Ascending aorta (tissue), 2 donors: ENCODE measurements around the gene TP53I11. TPM values are rescaled to one million over a fixed set of nuclear protein-coding genes. Genes with fewer than 3 reads are reported as not detected.

Source experiments
- DNase-seq, 2 donors: peaks; one replicate each; pipeline ENCODE4 v3.0.0-alpha.2; 2019; ENCODE audit warnings: low spot score in 2 of 2
- H3K27ac ChIP-seq, 2 donors: fragments of 200-600 bp; sonication (generic); one replicate each; pipeline ENCODE4 v1.5.1; 2016 to 2017; ENCODE audit warnings: mild to moderate bottlenecking in 1 of 2
- H3K27me3 ChIP-seq: fragments of 200-600 bp; sonication (generic); one replicate; pipeline ENCODE4 v1.5.1; 2017
- H3K36me3 ChIP-seq, 2 donors: fragments of 200-600 bp; sonication (generic); one replicate each; pipeline ENCODE4 v1.5.1; 2016
- H3K4me1 ChIP-seq, 2 donors: fragments of 200-600 bp; sonication (generic); one replicate each; pipeline ENCODE4 v1.5.1; 2016 to 2017; ENCODE audit warnings: mild to moderate bottlenecking in 1 of 2
- H3K4me3 ChIP-seq, 2 donors: fragments of 200-600 bp; sonication (generic); one replicate each; pipeline ENCODE4 v1.5.1; 2016 to 2017; ENCODE audit warnings: mild to moderate bottlenecking in 1 of 2
- H3K9me3 ChIP-seq, 2 donors: fragments of 200-600 bp; sonication (generic); one replicate each; pipeline ENCODE4 v1.5.1; 2016
- CTCF ChIP-seq, 3 experiments: fragments of 200-600 bp in 2 of 3; fragments of 450-650 bp in 1 of 3; sonication (generic) in 2 of 3; IDR thresholded peaks; one replicate each; pipeline ENCODE4 v1.5.1; 2016 to 2019; ENCODE audit warnings: antibody characterized with exemption in 3 of 3, mild to moderate bottlenecking in 1 of 3, moderate library complexity in 1 of 3
- intact Hi-C: fragments of 100-400 bp; cut with DNase I; formaldehyde crosslinking; loops from one replicate; pipeline ENCODE4 v1.15.1; 2023
- total RNA-seq: library from RNA; depleted of rRNA; stranded (reverse); fragments of >200 nt; gene quantifications from one replicate; pipeline ENCODE4 v1.1.0, GENCODE V29; 2016

TP53I11 gene, protein sequence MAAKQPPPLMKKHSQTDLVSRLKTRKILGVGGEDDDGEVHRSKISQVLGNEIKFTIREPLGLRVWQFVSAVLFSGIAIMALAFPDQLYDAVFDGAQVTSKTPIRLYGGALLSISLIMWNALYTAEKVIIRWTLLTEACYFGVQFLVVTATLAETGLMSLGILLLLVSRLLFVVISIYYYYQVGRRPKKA
- total RNA-seq, result 266 TPM

DNA sequence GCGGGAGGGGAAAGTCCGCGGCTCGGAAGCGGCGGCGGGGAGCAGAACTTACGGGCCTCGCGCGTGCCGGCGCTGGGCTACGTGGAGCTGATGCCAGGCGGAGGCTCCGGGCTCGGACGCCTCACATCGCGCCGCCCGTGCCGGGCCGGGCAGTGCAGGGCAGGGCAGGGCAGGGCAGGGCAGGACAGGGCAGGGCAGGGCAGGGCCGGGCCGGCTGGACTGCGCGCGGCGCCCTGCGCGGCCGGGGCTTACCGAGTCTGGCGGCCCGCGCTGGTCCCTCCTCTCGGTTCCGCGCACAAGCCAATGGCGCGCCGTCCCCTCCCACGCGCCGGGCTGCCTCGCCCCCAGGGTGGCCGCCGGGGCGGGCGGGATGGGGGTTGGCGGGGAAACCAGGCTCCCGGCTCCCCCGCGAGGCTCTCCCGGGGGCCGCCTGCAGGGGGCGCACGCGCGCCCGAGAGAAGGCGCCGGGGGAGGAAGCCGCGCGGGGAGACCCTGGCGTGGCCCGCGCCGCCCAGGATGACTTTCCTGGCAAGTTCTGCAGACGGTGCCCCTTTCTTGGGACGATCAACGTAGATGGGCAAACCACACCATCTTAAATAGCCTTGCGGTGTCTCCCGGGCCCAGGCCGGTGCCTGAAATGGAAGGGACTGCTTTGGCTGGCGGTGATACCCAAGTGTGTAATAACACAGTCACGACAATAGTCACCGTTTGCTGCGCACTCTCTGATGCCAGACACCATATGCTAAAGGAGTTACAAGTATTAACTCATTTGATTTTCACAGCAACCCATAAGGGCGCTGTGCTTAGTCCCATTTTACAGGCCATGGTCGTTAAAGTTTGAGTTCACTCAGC is at the start of gene TP53I11:
Gene TP53I11, minus strand, starts transcription at position 259 of the 852 bp plus-strand sequence. CDS start 12,548 bp downstream, outside the sequence.
- no peaks in the 10 kb centered on the region for H3K4me1 ChIP-seq
- DNase-seq, result peak; percentile 43 to 88

GRCh38 chr11:44999068-44999467 is 48.4 kb upstream of the TP53I11 start:
- Histone ChIP-seq H3K4me3 (no peak overlapping the region), H3K36me3 (no peaks in the 10 kb centered on the region), H3K9me3 (no peaks in the 10 kb centered on the region), H3K27ac (no peak overlapping the region), H3K4me1 (no peaks in the 10 kb centered on the region), H3K27me3 (no peaks in the 10 kb centered on the region)
- intact Hi-C loops, result loop anchor here (2.0 kb wide), 1 partner anchor 30 kb away; no protein-coding TSS in a partner anchor
- no peak for TF ChIP-seq CTCF (IDR thresholded peaks at IDR 0.05)
- no peak for DNase-seq

More for the DNA sequence above, at the start of gene TP53I11:
- Histone ChIP-seq H3K36me3 (no peaks in the 10 kb centered on the region), H3K27me3 (no peaks in the 10 kb centered on the region), H3K27ac (peak within 1 kb of the TSS; percentile 58 to 59), H3K4me3 (peak within 1 kb of the TSS; percentile 83 to 91), H3K9me3 (no peaks in the 10 kb centered on the region)
- intact Hi-C loops, result no loop called here
- peak; percentile 37 to 66 (median 58) for TF ChIP-seq CTCF (IDR thresholded peaks at IDR 0.05)

GRCh38 chr11:44998051-44998450 is 47.4 kb upstream of the TP53I11 start:
- no peak for TF ChIP-seq CTCF (IDR thresholded peaks at IDR 0.05)
- no peak for DNase-seq
- H3K27me3 ChIP-seq, result no peaks in the 10 kb centered on the region
- no peaks in the 10 kb centered on the region for H3K9me3 ChIP-seq
- H3K27ac ChIP-seq, result no peak overlapping the region
- H3K4me1 ChIP-seq, result no peaks in the 10 kb centered on the region
- H3K36me3 ChIP-seq, result no peaks in the 10 kb centered on the region
- intact Hi-C loops, result loop anchor here (2.0 kb wide), 1 partner anchor 29 kb away; no protein-coding TSS in a partner anchor
- no peak overlapping the region for H3K4me3 ChIP-seq

GRCh38 chr11:44997566-44997965 is 46.9 kb upstream of the TP53I11 start:
- Histone ChIP-seq H3K9me3 (no peaks in the 10 kb centered on the region), H3K27ac (no peak overlapping the region), H3K27me3 (no peaks in the 10 kb centered on the region), H3K4me3 (no peak overlapping the region), H3K36me3 (no peaks in the 10 kb centered on the region), H3K4me1 (no peaks in the 10 kb centered on the region)
- no peak for TF ChIP-seq CTCF (IDR thresholded peaks at IDR 0.05)
- intact Hi-C loops, result no loop called here
- no peak for DNase-seq

- H3K4me3 ChIP-seq, result no peak overlapping the region
- no peaks in the 10 kb centered on the region for H3K27me3 ChIP-seq
- intact Hi-C loops, result no loop called here
- no peak overlapping the region for H3K27ac ChIP-seq
- TF ChIP-seq CTCF (IDR thresholded peaks at IDR 0.05), result no peak
- DNase-seq, result no peak
- no peaks in the 10 kb centered on the region for H3K36me3 ChIP-seq
- no peaks in the 10 kb centered on the region for H3K9me3 ChIP-seq
- H3K4me1 ChIP-seq, result peaks cover 0 to 4% of the 10 kb centered on the region in 2 donors
Measured at GRCh38 chr11:44994753-44995152, 44.1 kb upstream of the TP53I11 start.
